Measurements from ENCODE around the gene FILIP1L. TPM values are rescaled to one million over a fixed set of nuclear protein-coding genes. Genes with fewer than 3 reads are reported as not detected.
"Not testable (repeated sequence)": the region's sequence is repeated elsewhere in the genome, so short reads cannot be mapped to it uniquely, and the experiment has no call there.

Gene FILIP1L
- total RNA-seq, 1 experiment from 2014 or later, result 0.07 TPM

GRCh38 chr3:100053951-100054620 is 60.2 kb downstream of the FILIP1L start:
- no peaks in the 10 kb centered on the region for H3K23me2 ChIP-seq (ENCODE audit: insufficient read length, low read depth, low read length, poor library complexity, severe bottlenecking)
- H3T11ph ChIP-seq (ENCODE audit: low read length), result no peak overlapping the region
- no peaks in the 10 kb centered on the region for H3K27me3 ChIP-seq (ENCODE audit: insufficient read depth, low read length)
- no peak for DNase-seq
- H3K14ac ChIP-seq (ENCODE audit: insufficient read depth, low read length), result no peak overlapping the region
- H2BK15ac ChIP-seq (ENCODE audit: low read depth, low read length), result no peak overlapping the region
- no peaks in the 10 kb centered on the region for H3K4me1 ChIP-seq (ENCODE audit: insufficient read depth, low read length)
- H2BK5ac ChIP-seq (ENCODE audit: insufficient read length, low read length), result no peak overlapping the region
- no peak overlapping the region for H2AFZ ChIP-seq (ENCODE audit: low read length)
- no peak overlapping the region for H3K27ac ChIP-seq (ENCODE audit: insufficient read length, low read depth, low read length)
- H3K56ac ChIP-seq (ENCODE audit: insufficient read length, low read depth, low read length), result no peak overlapping the region
- no peaks in the 10 kb centered on the region for H3K79me1 ChIP-seq (ENCODE audit: insufficient read depth, low read depth, low read length, poor library complexity, severe bottlenecking)
- H3K27me3 Mint-ChIP-seq (ENCODE audit: low read depth), result no peaks in the 10 kb centered on the region
- no peak overlapping the region for H4K91ac ChIP-seq (ENCODE audit: insufficient read length, low read depth, low read length)
- peaks cover 11 to 15% of the 10 kb centered on the region in 2 experiments for H3K4me1 Mint-ChIP-seq
- no peak overlapping the region for H3K18ac ChIP-seq (ENCODE audit: insufficient read length, low read depth, low read length)
- H4K5ac ChIP-seq (ENCODE audit: insufficient read length, low read depth, low read length), result no peak overlapping the region
- TF ChIP-seq CTCF (conservative IDR thresholded peaks at IDR 0.05), result no peak
- H4K20me1 ChIP-seq (ENCODE audit: control insufficient read depth, insufficient read depth, insufficient read length), result no peaks in the 10 kb centered on the region
- H3K79me2 ChIP-seq (ENCODE audit: insufficient read depth, low read length), result no peaks in the 10 kb centered on the region
- H3K4me3 Mint-ChIP-seq, result no peak overlapping the region
- H3K27ac Mint-ChIP-seq, result no peak overlapping the region
- no peak overlapping the region for H3K9ac ChIP-seq (ENCODE audit: extremely low read depth, insufficient read length, low read length)
- no peak overlapping the region for H2BK120ac ChIP-seq (ENCODE audit: low read depth, low read length, poor library complexity, severe bottlenecking)
- H3K9me3 ChIP-seq (ENCODE audit: control insufficient read depth, low read depth, low read length), result no peaks in the 10 kb centered on the region
- H2BK20ac ChIP-seq (ENCODE audit: low read depth, low read length, poor library complexity, severe bottlenecking), result no peak overlapping the region
- peaks cover 0 to 4% (median 1%) of the 10 kb centered on the region in 3 experiments; a peak in 2 of 7 replicates for H3K36me3 Mint-ChIP-seq (ENCODE audit: insufficient read depth in 1 of 3, low read depth in 3 of 3)
- no peak overlapping the region for H2AK5ac ChIP-seq (ENCODE audit: insufficient read length, low read length)
- no peaks in the 10 kb centered on the region for H3K9me3 Mint-ChIP-seq
- no CpG with 5 or more reads among the region's 6 CpGs for WGBS (ENCODE audit: extremely low coverage, insufficient read length, low lambda C conversion rate)
- H4K8ac ChIP-seq (replicated peaks; ENCODE audit: insufficient read length, low read depth, low read length), result no peak overlapping the region
- no peak overlapping the region for H3K23ac ChIP-seq (ENCODE audit: insufficient read length, low read depth, low read length)
- H2BK12ac ChIP-seq (ENCODE audit: insufficient read length, low read depth, low read length), result no peak overlapping the region
- H3K4me2 ChIP-seq (ENCODE audit: insufficient read depth, insufficient read length, low read length), result no peak overlapping the region
- H3K4ac ChIP-seq (ENCODE audit: low read depth, low read length), result no peak overlapping the region

GRCh38 chr3:100051513-100051912 is 62.8 kb downstream of the FILIP1L start:
- peaks cover 18 to 21% of the 10 kb centered on the region in 2 experiments for H3K4me1 Mint-ChIP-seq
- not testable (repeated sequence) for H2AFZ ChIP-seq (ENCODE audit: low read length); H3K18ac ChIP-seq (ENCODE audit: insufficient read length, low read depth, low read length)

More at GRCh38 chr3:100051513-100051912, 62.8 kb downstream of the FILIP1L start:
- H3K36me3 Mint-ChIP-seq (ENCODE audit: insufficient read depth in 1 of 3, low read depth in 3 of 3); H4K91ac ChIP-seq (ENCODE audit: insufficient read length, low read depth, low read length); H4K5ac ChIP-seq (ENCODE audit: insufficient read length, low read depth, low read length); H2BK5ac ChIP-seq (ENCODE audit: insufficient read length, low read length); H3K79me1 ChIP-seq (ENCODE audit: insufficient read depth, low read depth, low read length, poor library complexity, severe bottlenecking); H2BK15ac ChIP-seq (ENCODE audit: low read depth, low read length); H4K20me1 ChIP-seq (ENCODE audit: control insufficient read depth, insufficient read depth, insufficient read length); H3K27me3 Mint-ChIP-seq (ENCODE audit: low read depth); H2AK5ac ChIP-seq (ENCODE audit: insufficient read length, low read length); H3K56ac ChIP-seq (ENCODE audit: insufficient read length, low read depth, low read length); H2BK120ac ChIP-seq (ENCODE audit: low read depth, low read length, poor library complexity, severe bottlenecking); H3K9me3 Mint-ChIP-seq; H2BK12ac ChIP-seq (ENCODE audit: insufficient read length, low read depth, low read length); DNase-seq; H4K8ac ChIP-seq (replicated peaks; ENCODE audit: insufficient read length, low read depth, low read length); H3K9me3 ChIP-seq (ENCODE audit: control insufficient read depth, low read depth, low read length); H3T11ph ChIP-seq (ENCODE audit: low read length); H3K27ac Mint-ChIP-seq; H3K79me2 ChIP-seq (ENCODE audit: insufficient read depth, low read length); H3K4ac ChIP-seq (ENCODE audit: low read depth, low read length); H3K14ac ChIP-seq (ENCODE audit: insufficient read depth, low read length); H3K4me2 ChIP-seq (ENCODE audit: insufficient read depth, insufficient read length, low read length); H3K23ac ChIP-seq (ENCODE audit: insufficient read length, low read depth, low read length); H3K4me3 Mint-ChIP-seq; H2BK20ac ChIP-seq (ENCODE audit: low read depth, low read length, poor library complexity, severe bottlenecking); H3K9ac ChIP-seq (ENCODE audit: extremely low read depth, insufficient read length, low read length); H3K4me1 ChIP-seq (ENCODE audit: insufficient read depth, low read length); H3K27ac ChIP-seq (ENCODE audit: insufficient read length, low read depth, low read length); H3K23me2 ChIP-seq (ENCODE audit: insufficient read length, low read depth, low read length, poor library complexity, severe bottlenecking); H3K27me3 ChIP-seq (ENCODE audit: insufficient read depth, low read length): not testable (repeated sequence)
- no CpG with 5 or more reads among the region's 3 CpGs for WGBS (ENCODE audit: extremely low coverage, insufficient read length, low lambda C conversion rate)
